Measurements from ENCODE around the gene PLSCR1.
A peak's percentile ranks its signal among the peaks of the same experiment; 100 is the strongest.

The PLSCR1 gene

GRCh38 chr3:146544002-146544928 lies at the start of gene PLSCR1:
TSS of gene PLSCR1 (minus strand) at chr3:146544607. CDS start at chr3:146536552, 8,055 bp downstream.
- peak; percentile 66 for DNase-seq (ENCODE audit: low read depth)

DNA sequence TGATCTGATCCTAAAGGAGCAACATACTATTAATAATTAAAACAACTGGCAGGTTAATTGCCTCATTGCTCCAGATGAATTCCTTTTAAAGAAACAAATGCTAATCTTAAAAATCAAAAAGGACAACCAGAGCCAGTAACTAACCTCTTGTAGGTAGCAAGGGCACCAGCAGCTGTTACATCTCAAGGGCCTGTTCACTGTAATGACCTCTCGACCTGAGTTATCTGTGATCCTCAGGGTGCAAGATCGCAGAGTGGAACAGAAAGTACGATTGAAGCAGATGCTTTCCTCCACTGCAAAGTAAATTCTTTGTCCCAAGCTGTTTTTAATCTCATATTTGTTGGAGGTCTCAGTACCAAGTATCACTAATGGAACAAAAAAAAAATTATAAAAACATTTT lies 49.4 kb upstream of the PLSCR1 start:
- no peak for DNase-seq (ENCODE audit: low read depth)

DNA sequence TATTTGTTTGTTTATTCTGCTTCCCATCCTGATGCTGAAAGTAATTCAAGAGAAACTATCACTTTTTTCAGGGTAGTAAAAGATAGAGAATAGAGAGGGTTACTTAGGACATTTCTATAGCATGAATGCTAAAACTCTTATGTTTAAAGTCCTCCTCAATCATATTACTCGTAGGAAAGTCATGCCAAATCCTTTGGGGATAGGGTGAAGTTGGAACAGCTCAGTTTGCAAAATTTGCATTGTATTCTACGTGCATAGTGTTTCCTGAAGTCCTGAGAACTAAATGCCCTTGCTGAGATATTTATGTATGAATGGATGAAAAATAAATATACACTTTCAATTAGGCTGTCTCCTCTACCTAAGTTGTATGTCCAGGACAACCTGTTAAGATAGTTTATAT lies 46.1 kb upstream of the PLSCR1 start:
- no peak for DNase-seq (ENCODE audit: low read depth)

DNA sequence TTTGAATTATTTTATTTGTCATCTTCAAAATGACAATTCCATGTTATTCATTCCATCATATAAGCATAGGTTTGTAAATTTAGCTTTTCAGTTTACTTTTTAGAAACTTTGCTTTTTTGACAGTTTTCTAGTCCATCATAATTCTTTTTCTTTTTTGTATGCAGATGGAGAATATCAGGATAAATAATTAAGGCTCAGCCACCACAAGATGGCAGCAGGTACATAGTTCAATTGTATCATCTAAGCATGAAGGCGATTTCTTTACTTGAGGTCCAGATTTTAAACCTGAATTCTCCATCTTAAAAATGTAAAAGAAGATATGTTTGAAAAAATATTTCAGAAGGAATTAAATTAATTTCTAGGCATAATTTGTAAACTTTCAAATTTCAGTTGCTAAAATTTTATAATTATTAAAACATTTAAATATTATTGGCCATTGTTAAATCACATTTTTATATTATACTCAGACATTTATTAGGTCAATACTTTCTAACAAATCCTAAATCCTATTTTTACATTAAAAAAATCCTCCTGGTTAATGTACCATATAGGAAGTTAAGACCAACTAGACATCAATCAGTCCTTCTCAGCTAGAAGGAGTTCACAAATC lies 45.6 kb upstream of the PLSCR1 start:
- DNase-seq (ENCODE audit: low read depth) = no peak

DNA sequence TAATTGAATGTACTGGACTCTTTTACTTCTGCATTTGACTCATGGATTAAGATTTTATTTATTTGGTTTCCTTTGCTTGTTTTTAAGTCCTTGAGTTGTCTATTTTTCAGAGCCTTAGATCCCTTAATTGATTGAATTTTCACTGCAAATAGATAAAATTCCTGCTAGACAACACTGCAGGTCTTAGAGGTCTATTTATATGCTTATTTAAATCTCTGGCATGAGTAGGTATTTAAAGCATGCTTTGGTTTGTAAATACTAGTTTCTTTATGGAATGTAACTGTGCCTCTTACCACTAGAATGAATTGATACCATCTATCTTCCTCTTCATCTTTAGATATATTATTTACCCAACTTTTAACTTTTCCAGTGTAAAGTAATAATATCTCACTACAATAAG lies 40.7 kb upstream of the PLSCR1 start:
- no peak for DNase-seq (ENCODE audit: low read depth)

DNA sequence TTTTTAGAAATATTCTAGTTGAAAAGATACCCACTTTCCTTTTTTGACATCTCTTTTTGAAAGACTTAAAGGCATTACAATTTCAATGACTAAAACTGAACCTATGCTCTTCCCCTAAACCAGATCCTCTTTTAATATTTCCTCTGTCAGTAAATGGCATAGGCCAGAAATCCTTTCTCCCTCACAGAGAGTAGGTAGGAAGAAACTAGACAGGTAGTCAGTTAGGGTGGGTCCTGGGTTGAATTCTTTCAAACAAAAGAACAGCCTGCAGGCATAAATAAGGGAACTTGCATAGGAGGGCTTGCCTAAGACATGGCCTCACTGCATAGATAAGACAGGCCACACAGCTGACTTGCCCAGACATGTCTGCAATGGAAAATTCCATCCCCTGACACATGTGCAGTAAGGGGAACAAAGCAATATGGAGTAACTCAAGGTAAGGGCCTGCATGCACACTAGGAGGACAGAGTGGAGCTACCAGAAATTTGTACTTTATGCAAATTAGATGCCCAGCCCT lies 37.6 kb upstream of the PLSCR1 start:
- no peak for DNase-seq (ENCODE audit: low read depth)

DNA sequence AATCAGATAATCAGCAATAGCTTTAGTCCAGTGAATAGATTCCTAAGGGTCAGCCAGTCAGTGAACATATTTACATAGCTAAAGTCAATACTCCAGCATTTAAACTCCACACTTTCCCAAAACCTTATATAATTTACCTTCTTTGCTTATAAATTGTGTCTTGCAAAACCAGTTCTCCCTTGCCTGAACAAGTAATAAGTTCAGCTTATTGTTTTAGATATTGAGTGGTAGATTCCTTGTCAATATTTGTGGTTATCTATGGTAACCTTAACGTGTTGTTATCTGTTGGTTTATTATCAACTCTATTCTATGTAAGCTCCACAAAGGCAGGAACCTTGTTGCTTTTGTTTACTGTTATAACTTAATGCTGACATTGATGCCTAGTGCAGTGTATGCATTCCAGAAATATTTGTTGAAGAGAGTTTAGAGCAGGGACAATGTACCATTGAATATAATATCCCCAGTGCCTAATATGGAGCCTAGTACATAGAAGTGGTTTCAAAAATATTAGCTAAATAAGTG lies 36.7 kb upstream of the PLSCR1 start:
- DNase-seq (ENCODE audit: low read depth) = no peak

DNA sequence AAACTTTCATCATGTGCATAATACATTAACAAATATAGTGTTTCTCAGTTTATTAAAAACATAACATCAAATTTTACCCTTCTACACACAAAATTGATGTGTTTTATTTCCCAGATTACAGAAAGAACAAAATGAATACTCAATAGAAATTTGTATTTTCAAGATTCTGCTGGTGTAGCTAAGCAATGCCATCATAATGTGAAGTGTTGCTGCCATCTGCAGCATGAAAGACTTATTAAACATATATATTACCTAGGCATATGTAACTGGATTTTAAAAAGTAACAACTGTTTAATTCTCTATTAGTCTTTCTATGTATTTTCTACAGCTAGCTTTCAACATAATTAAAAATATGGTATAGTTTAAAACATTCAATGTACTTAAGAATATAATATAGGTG lies 33.3 kb upstream of the PLSCR1 start:
- DNase-seq (ENCODE audit: low read depth) = peak; percentile 3

DNA sequence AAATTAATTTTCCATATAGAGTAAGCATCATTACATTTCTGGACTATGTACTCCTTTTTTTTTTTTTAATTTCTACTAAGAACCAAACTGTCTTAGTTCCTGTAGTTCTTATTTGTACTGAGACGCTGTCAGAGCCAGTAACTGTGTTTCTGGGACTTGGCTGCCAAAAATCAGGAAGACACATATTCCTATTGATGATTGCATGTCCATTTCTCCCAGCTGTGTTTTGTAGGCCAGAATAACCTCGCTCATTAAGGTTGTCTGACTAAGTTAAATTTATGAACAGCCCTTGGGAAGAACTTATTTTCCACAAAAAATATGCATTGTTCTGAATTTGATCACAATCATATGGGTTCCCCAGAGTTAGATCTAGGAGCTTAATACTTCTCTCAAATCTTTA lies 31.2 kb upstream of the PLSCR1 start:
- no peak for DNase-seq (ENCODE audit: low read depth)

DNA sequence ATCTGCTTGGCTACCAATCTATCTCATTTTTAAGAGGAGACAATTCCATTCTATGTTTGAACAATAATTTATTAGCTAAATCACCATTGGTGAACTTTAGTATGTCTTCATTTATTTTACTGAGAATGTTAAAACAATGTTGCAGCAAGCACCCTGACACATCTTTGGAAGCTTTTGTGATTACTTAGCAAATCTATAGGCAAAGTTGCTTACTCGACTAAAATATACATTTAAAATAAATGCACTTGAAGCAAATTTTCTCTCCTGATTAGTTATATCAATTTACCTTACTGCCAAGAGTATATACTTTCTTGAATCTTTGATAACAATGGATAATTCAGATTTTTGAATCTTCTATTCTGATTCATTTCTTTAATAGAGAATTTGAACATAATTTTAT lies 29.8 kb upstream of the PLSCR1 start:
- no peak for DNase-seq (ENCODE audit: low read depth)

GRCh38 chr3:146569314-146569713 lies 24.9 kb upstream of the PLSCR1 start:
- DNase-seq (ENCODE audit: low read depth) = no peak

DNA sequence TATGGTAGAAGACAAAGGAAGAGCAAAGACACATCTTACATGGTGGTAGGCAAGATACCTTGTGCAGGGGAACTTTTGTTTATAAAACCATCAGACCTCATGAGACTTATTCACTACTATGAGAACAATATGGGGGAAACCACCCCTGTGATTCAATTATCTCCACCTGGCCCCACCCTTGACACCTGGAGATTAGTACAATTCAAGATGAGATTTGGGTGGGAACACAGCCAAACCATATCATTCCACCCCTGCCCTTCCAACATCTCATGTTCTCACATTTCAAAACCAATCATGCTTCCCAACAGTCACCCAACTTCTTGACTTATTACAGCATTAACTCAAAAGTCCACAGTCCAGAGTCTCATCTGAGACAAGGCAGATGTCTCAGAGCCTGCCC lies 21.7 kb upstream of the PLSCR1 start:
- DNase-seq (ENCODE audit: low read depth) = no peak

DNA sequence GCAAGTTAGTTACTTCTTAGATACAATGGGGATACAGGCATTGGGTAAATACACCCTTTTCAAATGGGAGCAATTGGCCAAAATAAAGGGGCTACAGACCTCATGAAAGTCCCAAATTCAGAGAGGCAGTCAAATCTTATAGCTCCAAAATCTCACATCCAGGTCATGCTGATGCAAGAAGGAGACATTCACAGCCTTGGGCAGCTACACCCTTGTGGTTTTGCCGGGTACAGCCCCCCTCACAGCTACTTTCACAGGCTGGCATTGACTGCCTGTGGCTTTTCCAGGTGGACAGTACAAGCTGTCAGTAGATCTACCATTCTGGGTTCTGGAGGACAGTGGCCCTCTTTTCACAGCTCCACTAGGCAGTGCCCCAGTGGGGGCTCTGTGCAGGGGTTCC lies 17.5 kb upstream of the PLSCR1 start:
- no peak for DNase-seq (ENCODE audit: low read depth)

- no peak for DNase-seq (ENCODE audit: low read depth)
These were observed 17.1 kb upstream of the PLSCR1 start for GRCh38 chr3:146561463-146561862.

DNA sequence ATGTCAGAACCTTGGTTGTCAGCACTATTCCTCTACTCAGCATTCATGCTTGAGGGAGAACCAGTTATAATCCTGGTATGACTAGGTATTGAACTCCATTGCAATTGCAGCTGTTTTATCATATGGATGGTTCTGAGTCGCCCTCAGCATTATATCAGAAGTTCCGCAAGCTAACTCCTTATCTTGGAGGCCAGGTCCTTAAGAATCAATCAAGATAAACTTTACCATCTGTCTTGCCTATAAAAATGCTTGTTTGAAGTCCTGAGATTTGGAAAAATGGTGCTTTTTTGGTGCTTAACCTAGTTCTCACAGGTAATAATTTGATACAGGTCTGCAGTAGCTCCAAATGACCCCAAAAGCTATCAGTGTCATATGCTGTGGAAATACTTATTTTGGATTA lies 16.3 kb upstream of the PLSCR1 start:
- no peak for DNase-seq (ENCODE audit: low read depth)

DNA sequence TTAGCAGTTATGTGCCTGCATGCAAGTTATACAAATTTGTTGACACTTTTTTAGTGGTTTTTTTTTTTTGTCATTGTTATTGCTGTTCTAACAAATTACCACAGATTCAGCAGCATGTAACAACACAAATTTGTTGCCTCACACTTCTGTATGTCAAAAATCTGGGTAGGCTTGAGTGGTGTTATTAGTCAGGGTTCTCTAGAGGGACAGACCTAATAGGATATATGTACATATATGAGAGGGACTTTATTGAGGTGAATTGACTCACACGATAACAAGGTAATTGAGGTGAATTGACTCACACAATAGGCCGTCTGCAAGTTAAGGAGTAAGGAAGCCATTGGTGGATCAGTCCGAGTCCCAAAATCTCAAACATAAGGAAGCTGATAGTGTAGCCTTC lies 15.0 kb upstream of the PLSCR1 start:
- DNase-seq (ENCODE audit: low read depth) = no peak

GRCh38 chr3:146558781-146559180 lies 14.4 kb upstream of the PLSCR1 start:
- DNase-seq (ENCODE audit: low read depth) = no peak

DNA sequence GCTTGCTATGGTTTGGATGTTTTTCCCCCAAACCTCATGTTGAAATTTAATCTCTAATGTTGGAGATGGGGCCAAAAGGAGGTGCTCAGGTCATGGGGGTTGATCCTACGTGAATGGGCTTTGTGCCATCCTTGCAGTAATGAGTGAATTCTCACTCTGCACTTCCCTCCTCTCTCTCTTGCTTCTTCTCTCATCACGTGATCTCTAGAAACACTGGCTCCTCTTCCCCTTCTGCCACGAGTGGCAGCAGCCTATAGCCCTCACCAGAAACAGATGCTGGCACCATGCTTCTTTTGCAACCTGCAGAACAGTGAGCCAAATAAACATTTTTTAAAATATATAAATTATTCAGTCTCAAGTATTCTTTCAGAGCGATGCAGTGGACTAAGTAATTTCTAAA lies 13.3 kb upstream of the PLSCR1 start:
- no peak for DNase-seq (ENCODE audit: low read depth)

GRCh38 chr3:146555311-146555710 lies 10.9 kb upstream of the PLSCR1 start:
- DNase-seq (ENCODE audit: low read depth) = no peak

GRCh38 chr3:146554151-146554760 lies 9.8 kb upstream of the PLSCR1 start:
- no peak for DNase-seq (ENCODE audit: low read depth)

DNA sequence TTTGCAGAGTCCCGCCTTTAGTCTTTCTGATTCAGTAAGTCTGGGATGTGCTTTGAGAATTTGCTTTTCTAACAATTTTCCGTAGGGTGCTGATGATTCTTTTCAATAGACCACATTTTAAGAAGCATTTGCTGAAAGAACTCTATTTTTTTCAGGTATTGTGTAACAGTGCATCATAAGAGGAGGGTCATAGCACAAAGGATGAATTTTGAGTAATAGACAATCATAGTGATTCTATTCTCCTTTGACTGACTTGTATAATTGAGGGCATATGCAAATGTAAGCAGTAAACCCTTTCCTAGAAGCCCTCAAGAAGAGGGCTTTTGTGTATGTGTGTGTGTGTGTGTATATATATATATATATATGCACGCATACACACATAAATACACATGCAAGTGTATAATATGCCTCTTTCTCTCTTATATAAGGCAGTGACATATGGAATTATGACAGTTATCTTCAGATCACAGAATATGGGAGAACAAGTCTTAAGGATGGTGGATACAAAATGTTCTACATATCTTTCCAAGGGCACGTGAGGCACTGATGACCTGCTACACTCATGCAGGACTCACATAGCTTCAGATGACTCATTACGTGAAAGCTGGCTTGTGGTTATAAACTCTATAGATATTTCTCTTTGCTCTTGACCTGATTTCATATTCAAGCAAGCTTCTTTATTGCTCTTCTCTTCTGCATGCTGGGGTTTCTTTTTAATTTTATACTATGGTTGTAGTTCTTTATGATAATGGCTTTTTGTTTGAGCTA lies 6.5 kb upstream of the PLSCR1 start:
- DNase-seq (ENCODE audit: low read depth) = no peak

GRCh38 chr3:146550070-146550615 lies 5.7 kb upstream of the PLSCR1 start:
- DNase-seq (ENCODE audit: low read depth) = no peak

Measured in stimulated activated CD8-positive, alpha-beta memory T cell treated with anti-CD3 and anti-CD28 coated beads, Interleukin-12 subunit alpha, Interleukin-12 subunit beta, amount 100 ng/mL, for 1 hour (primary cell).